Measurements from ENCODE around the gene PAK6. TPM values are rescaled to one million over a fixed set of nuclear protein-coding genes. Genes with fewer than 3 reads are reported as not detected.

The PAK6 gene
- total RNA-seq, 1 donor from 2014 or later, result not detected

GRCh38 chr15:40276927-40277326 lies 38.1 kb downstream of the PAK6 start:
- intact Hi-C loops (cut with DNase I), result no loop called here
- Histone ChIP-seq H3K4me3 (no peak overlapping the region), H3K27me3 (peaks cover 22% of the 10 kb centered on the region), H3K27ac (no peak overlapping the region), H3K9me3 (no peaks in the 10 kb centered on the region), H3K4me1 (peaks cover 10 to 12% of the 10 kb centered on the region in 2 donors), H3K36me3 (no peaks in the 10 kb centered on the region)
- DNase-seq (ENCODE audit: low spot score in 2 of 2), result no peak
- TF ChIP-seq CTCF (IDR thresholded peaks at IDR 0.05), result no peak

GRCh38 chr15:40277471-40277870 lies 38.6 kb downstream of the PAK6 start:
- intact Hi-C loops (cut with DNase I), result no loop called here
- H3K27ac ChIP-seq, result no peak overlapping the region
- H3K4me1 ChIP-seq, result peaks cover 14 to 17% of the 10 kb centered on the region in 2 donors
- no peaks in the 10 kb centered on the region for H3K36me3 ChIP-seq
- H3K4me3 ChIP-seq, result no peak overlapping the region
- no peak for DNase-seq (ENCODE audit: low spot score in 2 of 2)
- peaks cover 28% of the 10 kb centered on the region for H3K27me3 ChIP-seq
- no peak for TF ChIP-seq CTCF (IDR thresholded peaks at IDR 0.05)
- no peaks in the 10 kb centered on the region for H3K9me3 ChIP-seq

GRCh38 chr15:40278026-40278425 lies 39.2 kb downstream of the PAK6 start:
- Histone ChIP-seq H3K27ac (no peak overlapping the region), H3K9me3 (no peaks in the 10 kb centered on the region), H3K4me3 (no peak overlapping the region), H3K4me1 (peaks cover 20 to 23% of the 10 kb centered on the region in 2 donors), H3K27me3 (peaks cover 33% of the 10 kb centered on the region), H3K36me3 (no peaks in the 10 kb centered on the region)
- intact Hi-C loops (cut with DNase I), result no loop called here
- no peak for DNase-seq (ENCODE audit: low spot score in 2 of 2)
- no peak for TF ChIP-seq CTCF (IDR thresholded peaks at IDR 0.05)

GRCh38 chr15:40279437-40280141 lies 40.7 kb downstream of the PAK6 start:
- Histone ChIP-seq H3K4me3 (peak overlapping the region in 1 of 2 donors; percentile 4), H3K36me3 (no peaks in the 10 kb centered on the region), H3K9me3 (no peaks in the 10 kb centered on the region), H3K4me1 (peaks cover 21 to 26% of the 10 kb centered on the region in 2 donors), H3K27ac (no peak overlapping the region), H3K27me3 (peaks cover 36% of the 10 kb centered on the region)
- intact Hi-C loops (cut with DNase I), result loop anchor here (1.0 to 5.0 kb wide), 2 partner anchors 88 to 143 kb away; no protein-coding TSS in a partner anchor
- TF ChIP-seq CTCF (IDR thresholded peaks at IDR 0.05), result peak; percentile 89 to 100 (median 99)
- DNase-seq (ENCODE audit: low spot score in 2 of 2), result peak in 1 of 2 donors; percentile 80

GRCh38 chr15:40280260-40281056 lies 41.6 kb downstream of the PAK6 start:
- H3K9me3 ChIP-seq, result no peaks in the 10 kb centered on the region
- H3K27me3 ChIP-seq, result peaks cover 36% of the 10 kb centered on the region
- TF ChIP-seq CTCF (IDR thresholded peaks at IDR 0.05), result no peak
- H3K27ac ChIP-seq, result no peak overlapping the region
- no peaks in the 10 kb centered on the region for H3K36me3 ChIP-seq
- no peak overlapping the region for H3K4me3 ChIP-seq
- DNase-seq (ENCODE audit: low spot score in 2 of 2), result no peak
- intact Hi-C loops (cut with DNase I), result loop anchor here (5.0 kb wide), 1 partner anchor 87 kb away; no protein-coding TSS in a partner anchor
- H3K4me1 ChIP-seq, result peaks cover 21 to 26% of the 10 kb centered on the region in 2 donors

All from ascending aorta (tissue), 2 donors.